DMS114 treated with DMSO at 0.1 percent for 48 hours (cell line): Measurements from ENCODE around the gene FDXR.

Source experiments
- DNase-seq: peaks from one replicate; lab custom pipeline; 2025; ENCODE audit not compliant: unreplicated experiment; lab: John Stamatoyannopoulos, UW

Gene FDXR

DNA sequence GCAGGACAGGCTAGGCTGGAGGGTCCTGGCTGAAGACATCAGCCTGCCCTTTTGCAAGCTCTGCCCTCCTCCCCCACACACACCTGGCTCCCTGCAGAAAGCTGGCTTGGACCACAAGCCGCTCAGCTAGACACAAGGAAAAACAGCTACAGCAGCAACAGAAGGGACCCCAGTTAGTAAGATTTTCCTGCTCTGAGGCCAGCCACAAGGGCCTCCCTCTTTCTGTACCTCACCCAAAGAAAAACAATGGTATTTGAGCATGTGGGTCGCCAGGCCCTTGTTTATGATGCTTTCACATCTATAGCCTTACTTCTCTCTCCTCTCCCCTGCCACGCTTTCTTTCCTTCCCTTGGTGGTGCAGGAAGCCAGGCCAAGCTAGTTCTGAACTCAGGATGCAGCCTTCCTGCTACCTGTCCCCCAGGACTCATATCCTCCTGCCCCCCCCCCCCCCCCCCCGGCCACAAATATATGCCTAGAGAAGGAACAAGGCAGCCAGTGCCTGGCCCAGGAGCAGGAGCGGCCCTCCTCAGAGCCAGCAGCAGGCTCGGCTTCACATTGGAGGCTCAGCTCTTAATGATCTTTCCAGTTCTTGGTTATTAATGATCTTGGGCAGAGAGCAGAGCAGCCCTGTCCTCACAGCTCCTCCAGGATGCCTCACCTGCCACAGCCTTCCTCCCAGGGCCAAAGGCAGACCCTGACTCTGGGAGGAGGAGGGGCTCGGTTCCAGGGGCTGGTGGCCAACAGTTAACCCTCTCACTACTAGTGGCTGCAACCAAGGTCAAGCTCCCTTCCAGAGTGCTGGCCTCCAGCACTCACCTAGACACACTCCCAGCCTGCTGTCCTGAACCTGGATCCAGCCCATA, 32.6 kb downstream of the FDXR start:
- no peak for DNase-seq

GRCh38 chr17:74838274-74838673, 34.5 kb downstream of the FDXR start:
- DNase-seq = no peak

GRCh38 chr17:74836691-74837467, 35.9 kb downstream of the FDXR start:
- DNase-seq = no peak

GRCh38 chr17:74836191-74836590, 36.6 kb downstream of the FDXR start:
- no peak for DNase-seq

DNA sequence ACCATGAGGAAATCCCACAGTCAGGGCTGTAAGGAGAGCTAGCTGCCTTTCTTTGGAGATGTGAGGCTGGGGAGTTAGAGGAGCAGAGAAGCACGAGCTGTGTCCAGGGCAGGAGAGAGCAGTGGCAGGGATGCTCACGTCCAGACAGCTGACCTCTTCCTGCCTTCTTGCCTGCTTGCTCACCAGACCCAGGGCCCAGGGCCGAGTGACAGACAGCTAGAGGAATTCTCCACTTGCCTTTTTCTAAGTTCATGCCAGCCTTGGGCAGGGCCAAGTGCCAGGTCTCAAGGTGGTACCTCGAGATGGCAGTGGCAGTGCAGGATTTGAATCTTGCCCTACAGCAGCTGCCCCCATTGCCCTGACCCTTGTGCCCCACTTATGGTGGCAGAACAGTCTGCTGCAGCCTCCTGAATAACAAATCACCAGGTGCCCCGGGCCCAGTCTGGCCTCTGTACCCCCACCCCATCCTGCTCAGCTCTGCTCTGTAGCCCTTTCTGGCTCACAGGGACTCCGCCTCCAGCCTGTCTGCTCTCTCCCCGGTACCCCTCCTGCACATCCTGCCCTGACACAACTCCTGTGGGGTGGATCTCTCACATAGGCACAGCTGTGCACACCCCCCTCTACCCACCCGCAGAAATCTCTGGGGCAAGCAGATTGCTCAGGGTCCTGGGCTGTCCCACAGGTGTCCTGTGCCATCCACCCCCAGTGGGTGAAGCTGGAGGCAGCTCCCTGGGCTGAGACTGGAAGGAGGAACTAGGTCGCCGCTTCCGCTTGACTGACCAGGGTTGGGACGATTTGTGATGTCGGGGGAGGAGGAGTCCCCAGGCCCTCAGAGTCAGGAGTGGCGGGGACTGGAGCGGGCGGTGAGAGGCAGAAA, 39.1 kb downstream of the FDXR start:
- no peak for DNase-seq

DNA sequence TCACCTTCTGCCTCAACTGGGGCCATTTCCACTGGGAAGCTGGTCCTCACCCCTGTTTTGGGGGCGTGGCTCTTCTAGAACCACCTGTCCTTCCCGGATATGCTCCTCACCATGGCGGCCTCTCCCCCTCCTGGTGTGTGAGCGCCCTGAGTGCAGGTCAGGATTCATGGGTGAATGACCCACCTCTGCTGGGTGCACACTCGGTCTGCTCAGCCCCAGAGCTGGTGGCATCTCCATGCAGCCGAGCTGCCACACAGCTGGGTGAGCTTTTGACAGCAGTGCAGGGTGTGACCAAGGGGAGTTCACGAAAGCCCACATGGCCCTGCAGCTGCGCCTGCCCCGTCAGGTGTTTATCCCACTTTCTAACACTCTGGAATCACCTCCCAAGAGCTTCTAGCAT, 40.4 kb downstream of the FDXR start:
- DNase-seq = no peak

DNA sequence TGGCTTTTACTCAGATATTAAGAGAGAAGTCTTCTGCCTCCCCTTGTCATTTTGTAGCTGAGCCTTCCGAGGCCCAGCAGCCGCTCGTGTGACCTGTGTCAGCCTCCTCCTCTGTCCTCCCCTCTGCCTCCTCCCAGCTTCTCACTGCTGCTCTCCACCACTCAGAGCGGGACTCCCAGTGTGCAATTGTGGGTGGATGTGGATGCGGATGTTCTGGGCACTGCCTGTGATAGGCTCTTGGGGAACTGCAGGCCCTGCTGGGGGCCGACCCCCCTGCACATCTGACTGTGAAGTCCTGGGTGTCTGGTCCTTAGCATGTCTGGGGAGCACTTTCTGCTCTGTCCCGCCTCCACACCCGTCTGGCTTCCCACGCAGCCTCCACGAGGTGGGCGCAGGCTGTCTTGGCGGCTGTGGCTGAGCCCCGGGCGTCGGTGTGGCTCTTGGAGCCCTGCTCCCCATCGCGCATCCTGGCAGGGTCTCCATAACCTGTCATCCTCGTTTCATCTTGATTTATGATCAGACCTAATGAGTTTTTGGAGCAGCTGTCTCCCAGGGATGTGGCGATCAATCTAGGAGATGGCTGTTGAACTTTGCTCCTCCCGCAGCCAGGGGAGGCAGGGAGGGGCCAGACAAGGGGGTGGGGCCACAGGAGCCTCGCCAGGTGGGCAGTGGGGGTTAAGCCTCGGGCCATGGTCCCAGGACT, 41.2 kb downstream of the FDXR start:
- no peak for DNase-seq

DNA sequence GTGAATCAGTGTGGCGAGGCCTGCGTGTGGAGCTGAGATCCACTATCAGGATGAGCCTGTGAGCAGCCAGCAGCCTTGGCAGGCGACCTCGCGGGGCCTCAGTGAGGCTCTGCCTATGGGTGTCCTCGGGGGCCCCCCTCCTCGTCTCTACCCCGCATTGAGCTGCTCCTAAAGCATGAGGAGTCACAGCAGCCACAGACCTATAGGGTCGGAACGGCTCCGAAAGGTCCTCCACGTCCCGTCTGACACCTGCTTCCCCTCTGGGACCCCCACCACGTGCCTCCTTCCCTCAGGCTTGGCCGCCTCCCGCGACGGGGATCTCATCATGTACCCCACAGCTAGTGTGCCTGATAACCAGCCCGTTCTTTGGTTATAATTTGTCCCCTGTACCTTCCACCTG, 41.9 kb downstream of the FDXR start:
- DNase-seq = no peak

GRCh38 chr17:74827800-74828199, 45.0 kb downstream of the FDXR start:
- DNase-seq = no peak

- no peak for DNase-seq
These were observed 46.7 kb downstream of the FDXR start for GRCh38 chr17:74825952-74826719.

DNA sequence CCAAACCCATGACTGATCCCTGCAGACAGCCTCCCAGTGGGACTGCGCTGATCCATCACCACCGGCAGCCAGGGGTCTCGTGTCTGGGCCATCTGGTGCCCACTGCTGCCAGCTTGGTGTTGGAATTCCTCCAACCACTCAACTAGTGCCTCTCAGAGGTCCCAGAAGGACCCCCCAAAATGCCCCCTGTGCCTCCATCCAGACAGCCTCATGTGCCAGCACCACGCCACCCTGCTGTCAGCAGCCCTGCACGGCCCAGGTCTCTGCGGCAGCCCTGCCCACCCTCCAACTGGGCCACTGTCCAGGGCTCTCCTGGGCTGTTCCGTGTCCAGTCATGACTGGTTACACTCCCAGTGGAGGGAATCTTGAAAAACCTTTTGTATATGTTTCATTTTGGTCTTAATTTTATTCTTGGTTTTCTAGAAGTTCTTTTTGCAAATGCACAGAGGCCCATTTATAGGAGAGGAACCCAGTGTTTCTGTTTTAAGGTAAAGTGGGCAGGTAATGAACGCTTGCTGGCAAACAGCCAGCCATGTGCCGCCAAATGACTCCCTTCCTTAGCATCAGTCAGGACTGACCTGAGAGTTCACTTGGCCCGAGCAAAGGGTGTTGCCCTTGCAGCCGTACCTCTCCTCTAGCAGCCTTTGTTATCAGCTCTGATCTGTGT, 47.7 kb downstream of the FDXR start:
- DNase-seq = no peak

GRCh38 chr17:74822939-74823367, 49.8 kb downstream of the FDXR start:
- no peak for DNase-seq

GRCh38 chr17:74822335-74822938, 50.4 kb downstream of the FDXR start:
- no peak for DNase-seq

GRCh38 chr17:74821655-74822334, 51.0 kb downstream of the FDXR start:
- DNase-seq = no peak

DNA sequence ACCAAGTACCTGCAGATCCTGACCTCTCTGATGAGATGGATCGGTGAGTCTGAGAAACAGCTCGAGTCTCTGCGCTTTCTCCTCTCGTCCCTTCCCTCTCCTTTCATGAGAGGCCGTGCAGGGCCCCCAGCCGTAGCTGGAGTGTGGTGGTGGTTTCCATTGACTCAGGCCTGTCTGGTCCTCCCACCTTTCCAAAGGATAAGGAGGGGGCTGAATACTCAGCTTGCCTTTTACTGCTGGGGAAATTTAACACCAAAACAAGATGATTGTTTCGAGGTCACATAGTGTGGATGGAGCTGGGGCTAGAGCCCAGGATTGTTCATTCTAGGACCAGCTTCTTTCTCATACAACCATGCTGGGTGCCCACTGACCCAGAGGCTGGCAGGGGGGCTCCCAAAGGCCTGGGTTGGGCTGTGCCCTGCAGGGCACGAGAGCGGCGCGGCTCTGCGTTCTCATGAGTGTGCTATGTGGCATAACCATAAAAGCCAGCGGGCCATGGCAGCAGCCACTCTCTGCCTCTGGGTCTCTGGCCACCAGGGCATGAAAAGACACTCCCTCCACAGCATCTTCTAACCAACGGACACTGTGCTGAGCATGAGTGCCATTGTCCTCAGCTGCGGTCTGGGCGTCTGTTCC, 52.9 kb downstream of the FDXR start:
- DNase-seq = no peak

DNA sequence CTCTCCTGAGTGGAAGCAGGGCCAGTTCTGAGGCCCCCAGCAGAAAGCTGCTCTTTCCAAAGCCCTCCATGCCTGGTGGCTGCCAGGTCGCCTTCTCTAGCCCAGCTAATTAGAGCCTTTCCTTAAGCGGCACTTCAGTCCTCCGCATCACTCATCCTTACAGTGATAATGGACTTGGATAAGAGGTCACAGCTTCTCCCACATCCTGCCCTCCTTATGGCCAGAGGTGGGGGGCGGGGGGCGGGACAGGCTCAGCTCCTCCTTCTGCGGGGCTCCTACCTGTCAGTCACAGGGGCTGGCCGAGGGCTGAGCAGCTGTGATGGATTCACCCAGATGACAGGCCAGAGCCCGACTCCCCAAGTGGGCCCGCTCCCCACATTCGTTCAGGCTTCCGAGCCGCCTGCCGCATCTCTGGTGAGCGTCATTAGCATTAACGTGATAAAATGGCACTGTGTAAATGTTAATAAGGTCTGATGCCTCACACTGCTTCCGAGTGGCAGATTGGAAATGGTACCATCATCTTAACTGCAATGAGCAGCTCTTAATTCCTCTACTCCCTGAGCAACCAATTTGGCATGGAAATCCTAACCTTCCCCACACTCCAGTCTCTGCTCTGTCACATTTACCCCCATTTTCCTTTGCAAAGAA, 54.4 kb downstream of the FDXR start:
- DNase-seq = no peak

GRCh38 chr17:74816905-74817620, 55.7 kb downstream of the FDXR start:
- DNase-seq = no peak
